Suprapubic skin (tissue), 4 donors: Measurements from ENCODE around the gene SLCO1B1.

Source experiments
- CTCF ChIP-seq, 2 donors: fragments of 200-600 bp in 1 of 2; fragments of 450-650 bp in 1 of 2; sonication (generic) in 1 of 2; IDR thresholded peaks; one replicate each; pipeline ENCODE4 v1.5.1; 2016 to 2019; ENCODE audit warnings: antibody characterized with exemption in 2 of 2, mild to moderate bottlenecking in 1 of 2, moderate library complexity in 1 of 2
- EP300 ChIP-seq: sonication (generic); formaldehyde crosslinking; IDR thresholded peaks from one replicate; pipeline ENCODE4 v1.6.1; 2017; ENCODE audit warnings: antibody characterized with exemption
- POLR2A ChIP-seq, 2 donors: fragments of 450-650 bp; IDR thresholded peaks; one replicate each; pipeline ENCODE4 v1.6.1; 2017; ENCODE audit warnings: antibody characterized with exemption in 2 of 2, mild to moderate bottlenecking in 2 of 2, moderate library complexity in 2 of 2
- POLR2AphosphoS5 ChIP-seq, 3 donors: sonication (generic); formaldehyde crosslinking; IDR thresholded peaks; one replicate each; pipeline ENCODE4 v1.6.1; 2017; ENCODE audit warnings: antibody characterized with exemption in 3 of 3

GRCh38 chr12:21151184-21151583 lies 20.2 kb downstream of the SLCO1B1 start:
- no peak for TF ChIP-seq CTCF (IDR thresholded peaks at IDR 0.05)
- no peak for TF ChIP-seq POLR2AphosphoS5 (IDR thresholded peaks at IDR 0.05)
- TF ChIP-seq POLR2A (IDR thresholded peaks at IDR 0.05): no peak
- TF ChIP-seq EP300: no peak
